GM12864 (cell line): Measurements from ENCODE around the gene FAF1.
A peak's percentile ranks its signal among the peaks of the same experiment; 100 is the strongest.
"Not testable (repeated sequence)": the region's sequence is repeated elsewhere in the genome, so short reads cannot be mapped to it uniquely, and the experiment has no call there.

ENCODE experiments used
- DNase-seq: peaks from one replicate; pipeline ENCODE4 v3.0.0-alpha.2; 2011; ENCODE audit warnings: low read depth
- H3K4me3 ChIP-seq: 2 replicates; pipeline ENCODE4 v1.5.1; 2011; ENCODE audit warnings: mild to moderate bottlenecking, low read depth, low read length, control low read depth
- TF ChIP-seq, protein P1 (sequence below): IDR thresholded peaks from 2 replicates; pipeline ENCODE4 v1.5.1; 2011; ENCODE audit warnings: low read depth, mild to moderate bottlenecking, moderate library complexity, low read length, control low read depth, inconsistent platforms; ENCODE audit errors: missing control alignments

FAF1 gene

DNA sequence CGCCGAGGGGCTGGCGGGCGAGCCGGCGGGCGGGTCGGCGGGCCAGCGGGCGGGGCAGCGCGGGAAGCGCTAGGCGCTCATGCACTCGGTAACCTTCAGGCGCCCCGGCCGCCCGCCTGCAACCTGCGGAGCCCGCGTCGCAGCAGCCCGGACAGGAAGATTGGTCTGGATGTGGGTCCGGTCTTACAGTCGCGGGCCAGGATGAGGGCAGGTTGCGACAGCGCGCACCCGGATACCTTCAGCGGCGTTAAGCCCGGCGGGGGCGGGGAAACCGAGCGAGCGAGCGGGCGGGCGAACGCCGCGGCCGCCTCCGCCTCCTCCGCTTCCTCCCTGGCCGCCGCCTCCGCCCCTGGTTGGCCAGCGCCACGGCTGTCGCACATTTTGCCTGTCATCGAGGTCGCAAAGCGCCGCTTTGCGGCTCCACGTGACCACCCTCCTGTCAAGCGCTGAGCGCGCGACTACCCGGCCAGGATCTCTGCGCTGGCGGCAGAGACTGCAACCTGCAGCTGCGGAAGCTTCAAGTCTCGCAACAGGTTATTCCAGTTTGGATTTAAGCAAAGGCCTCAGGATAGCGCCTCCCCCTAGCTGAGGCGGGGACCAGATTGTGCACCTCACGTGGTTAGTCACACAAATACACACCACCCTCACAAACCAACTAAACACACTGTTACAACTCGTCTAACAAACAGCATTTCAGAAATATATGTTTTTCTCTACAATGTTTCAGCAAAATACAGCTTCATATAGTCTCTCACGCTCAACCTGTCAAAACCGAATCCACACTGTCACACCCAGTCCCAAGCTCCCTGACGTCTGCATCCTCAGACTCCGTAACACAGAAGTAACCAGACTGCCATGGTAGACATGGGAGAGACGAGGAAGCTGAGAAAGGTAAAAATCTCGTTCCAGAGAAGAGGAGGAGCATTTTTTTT lies at the start of gene FAF1:
Gene FAF1, minus strand, starts transcription at position 355 of the 932 bp plus-strand sequence. CDS start 456 bp downstream, outside the sequence.
- TF ChIP-seq, protein P1, sequence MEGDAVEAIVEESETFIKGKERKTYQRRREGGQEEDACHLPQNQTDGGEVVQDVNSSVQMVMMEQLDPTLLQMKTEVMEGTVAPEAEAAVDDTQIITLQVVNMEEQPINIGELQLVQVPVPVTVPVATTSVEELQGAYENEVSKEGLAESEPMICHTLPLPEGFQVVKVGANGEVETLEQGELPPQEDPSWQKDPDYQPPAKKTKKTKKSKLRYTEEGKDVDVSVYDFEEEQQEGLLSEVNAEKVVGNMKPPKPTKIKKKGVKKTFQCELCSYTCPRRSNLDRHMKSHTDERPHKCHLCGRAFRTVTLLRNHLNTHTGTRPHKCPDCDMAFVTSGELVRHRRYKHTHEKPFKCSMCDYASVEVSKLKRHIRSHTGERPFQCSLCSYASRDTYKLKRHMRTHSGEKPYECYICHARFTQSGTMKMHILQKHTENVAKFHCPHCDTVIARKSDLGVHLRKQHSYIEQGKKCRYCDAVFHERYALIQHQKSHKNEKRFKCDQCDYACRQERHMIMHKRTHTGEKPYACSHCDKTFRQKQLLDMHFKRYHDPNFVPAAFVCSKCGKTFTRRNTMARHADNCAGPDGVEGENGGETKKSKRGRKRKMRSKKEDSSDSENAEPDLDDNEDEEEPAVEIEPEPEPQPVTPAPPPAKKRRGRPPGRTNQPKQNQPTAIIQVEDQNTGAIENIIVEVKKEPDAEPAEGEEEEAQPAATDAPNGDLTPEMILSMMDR, result peak; percentile 22
- peak within 1 kb of the TSS; percentile 92 for H3K4me3 ChIP-seq
- DNase-seq, result peak; percentile 96

DNA sequence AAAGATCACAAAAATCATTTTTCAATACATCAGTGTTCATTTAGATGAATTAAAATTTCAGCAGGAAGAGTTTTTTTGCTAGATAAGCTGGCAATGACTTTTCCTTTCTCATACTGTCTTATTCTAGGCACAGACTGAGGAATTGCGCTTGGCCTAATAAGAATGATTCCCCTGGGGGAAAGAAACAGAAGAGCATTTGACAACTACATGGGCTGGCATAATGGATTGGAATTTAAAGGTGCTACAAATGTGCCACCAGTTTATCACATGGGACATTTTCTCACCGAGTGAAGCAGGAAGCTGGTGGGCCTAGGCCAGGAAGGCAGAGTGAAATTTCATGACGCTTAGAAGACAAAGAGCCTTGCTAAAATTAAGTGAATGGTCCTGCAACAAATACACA lies 49.3 kb upstream of the FAF1 start:
- TF ChIP-seq, protein P1, result no peak
- H3K4me3 ChIP-seq, result no peak overlapping the region
- DNase-seq, result no peak

DNA sequence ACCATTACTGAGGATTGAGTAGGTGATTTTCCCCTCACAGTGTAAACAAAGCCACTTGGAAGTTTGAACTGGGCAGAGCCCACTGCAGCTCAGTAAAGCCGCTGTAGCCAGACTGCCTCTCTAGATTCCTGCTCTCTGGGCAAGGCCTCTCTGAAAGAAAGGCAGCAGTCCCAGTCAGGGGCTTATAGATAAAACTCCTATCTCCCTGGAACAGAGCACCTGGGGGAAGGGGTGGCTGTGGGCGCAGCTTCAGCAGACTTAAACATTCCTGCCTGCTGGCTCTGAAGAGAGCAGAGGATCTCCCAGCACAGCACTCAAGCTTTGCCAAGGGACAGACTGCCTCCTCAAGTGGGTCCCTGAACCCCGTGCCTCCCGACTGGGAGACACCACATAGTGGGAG lies 45.5 kb upstream of the FAF1 start:
- DNase-seq, H3K4me3 ChIP-seq: not testable (repeated sequence)

DNA sequence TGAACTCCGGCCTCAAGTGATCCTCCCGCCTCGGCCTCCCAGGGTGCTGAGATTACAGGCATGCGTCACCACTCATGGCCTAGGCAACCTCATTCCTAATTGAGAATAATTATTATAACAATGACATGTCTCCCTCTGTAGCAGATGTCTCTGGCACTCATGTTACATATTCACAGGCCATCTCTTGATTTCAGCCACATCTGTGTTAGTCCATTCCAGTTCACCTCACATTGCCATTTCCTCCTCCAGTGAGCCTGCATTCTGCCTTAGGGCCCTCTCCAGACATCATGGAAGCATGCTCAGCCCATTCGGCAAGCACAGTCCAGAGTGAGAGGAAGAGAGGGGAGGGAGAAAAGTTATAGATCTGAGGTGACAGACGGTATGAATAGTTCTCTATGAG lies 42.4 kb upstream of the FAF1 start:
- TF ChIP-seq, protein P1, result no peak
- DNase-seq, result no peak
- no peak overlapping the region for H3K4me3 ChIP-seq

DNA sequence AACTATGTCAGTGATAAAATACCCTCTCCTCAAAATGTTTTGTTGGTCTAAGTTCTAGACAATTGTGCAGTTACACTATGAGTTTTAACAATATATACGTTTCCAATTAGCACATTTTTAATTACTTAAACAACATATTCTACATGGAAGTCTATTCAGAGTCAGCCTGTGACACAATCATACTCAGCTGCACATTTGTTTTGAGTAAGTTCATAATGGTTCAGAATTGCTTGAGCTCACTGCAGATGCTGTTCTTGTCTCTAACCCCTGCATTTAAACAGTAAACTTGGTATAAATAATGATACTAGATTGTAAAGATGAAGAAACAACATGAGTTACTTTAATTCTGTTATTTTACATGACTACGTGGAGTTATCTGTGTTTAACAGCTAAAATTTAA lies 40.6 kb upstream of the FAF1 start:
- no peak for DNase-seq
- no peak overlapping the region for H3K4me3 ChIP-seq
- TF ChIP-seq, protein P1, result no peak

DNA sequence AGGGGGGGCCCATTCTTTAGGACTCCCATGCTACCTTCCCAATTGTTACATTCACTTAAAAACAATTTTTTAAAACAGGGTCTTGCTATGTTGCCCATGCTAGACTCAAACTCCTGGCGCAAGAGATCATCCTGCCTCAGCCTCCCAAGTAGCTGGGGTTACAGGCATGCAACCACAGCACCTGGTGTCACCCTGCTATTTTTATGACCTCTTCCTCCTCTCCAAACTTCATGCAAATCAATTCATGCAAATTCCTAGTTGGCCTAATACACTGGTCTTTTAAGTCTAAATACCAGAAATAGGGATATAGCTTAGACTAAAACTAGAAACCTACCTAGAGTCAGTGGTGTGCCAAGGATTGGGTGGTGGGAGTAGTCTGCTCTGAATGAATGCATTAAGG lies 40.1 kb upstream of the FAF1 start:
- TF ChIP-seq, protein P1, result no peak
- DNase-seq, result peak; percentile 69
- H3K4me3 ChIP-seq, result no peak overlapping the region

DNA sequence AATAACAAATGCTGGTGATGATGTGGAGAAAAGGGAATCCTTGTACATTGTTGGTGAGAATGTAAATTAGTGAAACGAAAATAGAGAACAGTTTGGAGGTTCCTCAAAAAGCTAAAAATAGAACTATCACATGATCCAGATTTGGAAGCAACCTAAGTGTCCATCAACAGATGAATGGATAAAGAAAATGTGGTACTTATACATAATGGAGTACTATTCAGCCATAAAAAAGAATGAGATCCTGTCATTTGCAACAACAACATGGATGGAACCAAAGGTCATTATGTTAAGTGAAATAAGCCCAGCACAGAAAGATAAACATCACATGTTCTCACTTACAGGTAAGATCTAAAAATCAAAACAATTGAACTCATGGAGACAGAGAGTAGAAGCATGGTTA lies 39.3 kb upstream of the FAF1 start:
- H3K4me3 ChIP-seq, DNase-seq: not testable (repeated sequence)

DNA sequence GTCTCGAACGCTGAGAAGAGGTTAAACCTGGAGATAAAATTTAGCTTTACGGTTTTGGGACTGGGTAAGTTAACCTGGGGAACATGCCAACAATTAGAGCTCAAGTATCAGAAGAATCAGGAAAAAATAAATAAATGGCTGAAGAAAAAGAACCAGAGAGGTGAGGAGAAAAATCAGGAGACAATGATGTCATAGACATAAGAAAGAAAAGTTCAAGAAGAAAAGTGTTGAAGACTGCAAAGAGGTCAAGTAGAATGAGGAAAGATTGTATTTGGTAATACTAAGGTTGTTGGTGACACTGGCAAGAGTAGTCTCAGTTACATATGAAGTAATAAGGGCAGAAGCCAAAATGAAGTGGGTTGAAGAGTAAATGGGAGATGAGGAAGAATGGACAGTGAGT lies 36.0 kb upstream of the FAF1 start:
- TF ChIP-seq, protein P1, result no peak
- DNase-seq, result no peak
- H3K4me3 ChIP-seq, result no peak overlapping the region
